WTC11 (cell line): ENCODE measurements around the gene MCUR1. TPM values are rescaled to one million over a fixed set of nuclear protein-coding genes. Genes with fewer than 3 reads are reported as not detected.

Experiments
- ATAC-seq: fragments of 200-7000 bp; cut with Tn5 transposase; 2 replicates; pipeline ENCODE4 v1.10.0; 2021; ENCODE audit warnings: mild to moderate bottlenecking, moderate library complexity
- CTCF ChIA-PET: fragments of 300-600 bp; sonication (Branson Sonifier 250); formaldehyde crosslinking; loops from one replicate; lab custom pipeline; 2021; ENCODE audit warnings: antibody characterized with exemption; lab: Charles Lee
- POLR2A ChIA-PET: fragments of 350-600 bp; sonication (Branson Sonifier 250); formaldehyde crosslinking; loops from one replicate; lab custom pipeline; 2021; ENCODE audit warnings: antibody characterized with exemption; lab: Charles Lee
- DNase-seq: peaks from one replicate; pipeline ENCODE4 v3.0.0; 2021; ENCODE audit warnings: low spot score
- H3K27ac Mint-ChIP-seq: 2 replicates; pipeline ENCODE4 v1.8.0; 2021; ENCODE audit warnings: mixed read lengths
- H3K27me3 Mint-ChIP-seq: 2 replicates; pipeline ENCODE4 v1.8.0; 2021; ENCODE audit warnings: low read depth, mild to moderate bottlenecking, moderate library complexity, mixed read lengths
- H3K36me3 Mint-ChIP-seq: 2 replicates; pipeline ENCODE4 v1.8.0; 2021; ENCODE audit warnings: mixed read lengths
- H3K4me1 Mint-ChIP-seq: 2 replicates; pipeline ENCODE4 v1.8.0; 2022; ENCODE audit warnings: mixed read lengths
- H3K4me3 Mint-ChIP-seq: 2 replicates; pipeline ENCODE4 v1.8.0; 2021; ENCODE audit warnings: mild to moderate bottlenecking, moderate library complexity, mixed read lengths
- H3K9me3 Mint-ChIP-seq: 2 replicates; pipeline ENCODE4 v1.8.0; 2021; ENCODE audit warnings: mixed read lengths
- ATF6 ChIP-seq: sonication (generic); formaldehyde crosslinking; IDR thresholded peaks from 2 replicates; pipeline ENCODE4 v1.8.1; 2023; ENCODE audit warnings: mild to moderate bottlenecking, missing genetic modification reagents
- CBFB ChIP-seq: sonication (generic); formaldehyde crosslinking; IDR thresholded peaks from 2 replicates; pipeline ENCODE4 v1.8.1; 2022; ENCODE audit warnings: mild to moderate bottlenecking, low read depth, missing genetic modification reagents
- CDX4 ChIP-seq: fragments of 250-450 bp; sonication (Bioruptor Pico); IDR thresholded peaks from 2 replicates; pipeline ENCODE4 v1.9.0; 2021; ENCODE audit warnings: moderate library complexity, mild to moderate bottlenecking, inconsistent platforms, borderline replicate concordance
- CTCF ChIP-seq: fragments of 200-600 bp; IDR thresholded peaks from 2 replicates; pipeline ENCODE4 v1.8.0; 2022; ENCODE audit warnings: antibody characterized with exemption
- FOXJ3 ChIP-seq: sonication (generic); formaldehyde crosslinking; IDR thresholded peaks from 2 replicates; pipeline ENCODE4 v1.9.0; 2021; ENCODE audit warnings: missing genetic modification reagents, mild to moderate bottlenecking, borderline replicate concordance
- FOXK1 ChIP-seq: sonication (generic); formaldehyde crosslinking; IDR thresholded peaks from 2 replicates; pipeline ENCODE4 v1.8.0; 2022; ENCODE audit warnings: mild to moderate bottlenecking, moderate library complexity, missing genetic modification reagents
- FOXP1 ChIP-seq: sonication (generic); formaldehyde crosslinking; IDR thresholded peaks from 2 replicates; pipeline ENCODE4 v1.8.0; 2022; ENCODE audit warnings: missing genetic modification reagents, mild to moderate bottlenecking, moderate library complexity, borderline replicate concordance
- GTF2I ChIP-seq: fragments of 250-450 bp; sonication (Bioruptor Pico); conservative IDR thresholded peaks from 2 replicates; pipeline ENCODE4 v1.4.0; 2021; ENCODE audit warnings: mild to moderate bottlenecking
- MLX ChIP-seq: sonication (generic); formaldehyde crosslinking; IDR thresholded peaks from 2 replicates; pipeline ENCODE4 v1.8.1; 2023; ENCODE audit warnings: mild to moderate bottlenecking, missing genetic modification reagents, moderate library complexity
- NFATC4 ChIP-seq: fragments of 250-450 bp; sonication (Bioruptor Pico); IDR thresholded peaks from 2 replicates; pipeline ENCODE4 v1.9.0; 2021; ENCODE audit warnings: mild to moderate bottlenecking
- NFE2L1 ChIP-seq: sonication (generic); formaldehyde crosslinking; IDR thresholded peaks from 2 replicates; pipeline ENCODE4 v1.8.1; 2023; ENCODE audit warnings: missing genetic modification reagents
- NR3C1 ChIP-seq: sonication (generic); formaldehyde crosslinking; conservative IDR thresholded peaks from 2 replicates; pipeline ENCODE4 v1.8.1; 2023; ENCODE audit warnings: low read depth, mild to moderate bottlenecking, missing genetic modification reagents
- PRRX2 ChIP-seq: fragments of 250-450 bp; sonication (Bioruptor Pico); IDR thresholded peaks from 2 replicates; pipeline ENCODE4 v1.8.0; 2021; ENCODE audit warnings: mild to moderate bottlenecking
- SOX15 ChIP-seq: fragments of 250-450 bp; sonication (Bioruptor Pico); IDR thresholded peaks from 2 replicates; pipeline ENCODE4 v1.9.0; 2021; ENCODE audit warnings: mild to moderate bottlenecking
- TP53 ChIP-seq: sonication (generic); formaldehyde crosslinking; IDR thresholded peaks from 2 replicates; pipeline ENCODE4 v1.8.1; 2023; ENCODE audit warnings: mild to moderate bottlenecking, missing genetic modification reagents
- USF2 ChIP-seq: sonication (generic); formaldehyde crosslinking; IDR thresholded peaks from 2 replicates; pipeline ENCODE4 v1.8.1; 2023; ENCODE audit warnings: mild to moderate bottlenecking, missing genetic modification reagents, moderate library complexity
- ZBTB21 ChIP-seq: sonication (generic); formaldehyde crosslinking; IDR thresholded peaks from 2 replicates; pipeline ENCODE4 v1.8.1; 2023; ENCODE audit warnings: mild to moderate bottlenecking, missing genetic modification reagents, borderline replicate concordance
- ZNF232 ChIP-seq: sonication (generic); formaldehyde crosslinking; IDR thresholded peaks from 2 replicates; pipeline ENCODE4 v1.8.0; 2022; ENCODE audit warnings: mild to moderate bottlenecking, missing genetic modification reagents
- ZNF317 ChIP-seq: sonication (generic); formaldehyde crosslinking; IDR thresholded peaks from 2 replicates; pipeline ENCODE4 v1.8.1; 2023; ENCODE audit warnings: low read depth, mild to moderate bottlenecking, moderate library complexity, missing genetic modification reagents, borderline replicate concordance
- ZNF423 ChIP-seq: fragments of 250-450 bp; sonication (Bioruptor Pico); IDR thresholded peaks from 2 replicates; pipeline ENCODE4 v2.1.2; 2022; ENCODE audit warnings: mild to moderate bottlenecking, moderate library complexity
- ZSCAN18 ChIP-seq: fragments of 250-450 bp; sonication (Bioruptor Pico); IDR thresholded peaks from 2 replicates; pipeline ENCODE4 v2.1.2; 2022; ENCODE audit warnings: mild to moderate bottlenecking, moderate library complexity
- total RNA-seq: library from RNA; stranded (reverse); gene quantifications from 3 replicates; pipeline ENCODE4 v1.2.3, GENCODE V29; 2021
- TF ChIP-seq, protein P1 (sequence below): sonication (generic); formaldehyde crosslinking; IDR thresholded peaks from 2 replicates; pipeline ENCODE4 v1.8.0; 2022; ENCODE audit warnings: mild to moderate bottlenecking, missing genetic modification reagents

MCUR1 gene
- total RNA-seq, 1 experiment from 2014 or later: 28.1 TPM

DNA sequence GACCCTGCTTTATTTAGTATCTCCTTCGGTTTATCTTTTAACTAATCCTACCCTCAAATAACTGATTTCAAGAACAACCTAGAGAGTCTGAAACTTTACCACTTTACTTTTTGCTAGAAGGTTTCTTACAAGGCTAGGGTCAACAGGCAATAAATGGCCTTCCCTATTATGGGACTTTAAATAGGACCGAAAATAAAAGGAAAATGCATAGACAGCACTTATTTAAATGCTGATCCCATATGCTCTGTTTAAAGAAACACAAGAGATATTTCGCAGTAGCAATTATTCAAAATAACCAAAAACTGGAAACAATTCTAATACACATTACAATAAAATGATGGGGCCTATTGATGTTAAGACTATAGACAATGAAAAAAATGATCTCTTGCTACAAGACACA is 13.7 kb downstream of the MCUR1 start:
- CTCF ChIA-PET: no interaction called here
- peaks cover 42% of the 10 kb centered on the region for H3K36me3 Mint-ChIP-seq
- DNase-seq (no peak), ATAC-seq (no peak)
- H3K27me3 Mint-ChIP-seq: no peaks in the 10 kb centered on the region
- no peak overlapping the region for H3K27ac Mint-ChIP-seq
- H3K4me1 Mint-ChIP-seq: no peaks in the 10 kb centered on the region
- no peak for TF ChIP-seq ZSCAN18 (CRISPR knock-in tag)
- TF ChIP-seq ZBTB21 (CRISPR knock-in tag): no peak
- TF ChIP-seq ZNF317 (CRISPR knock-in tag): no peak
- POLR2A ChIA-PET: no interaction called here
- no peak overlapping the region for H3K4me3 Mint-ChIP-seq
- H3K9me3 Mint-ChIP-seq: no peaks in the 10 kb centered on the region

- CTCF ChIA-PET: interaction anchor here (1.5 kb wide), 1 partner anchor 249 kb away, joined by 3 read pairs; no protein-coding TSS in a partner anchor
- 0 out of 2 replicates have a peak, but pooled peaks cover 3% of the 10 kb centered on the region for H3K4me1 Mint-ChIP-seq
- TF ChIP-seq TP53 (CRISPR knock-in tag) (no peak), SOX15 (no peak), FOXP1 (CRISPR knock-in tag) (no peak), NFE2L1 (CRISPR knock-in tag) (no peak)
- H3K9me3 Mint-ChIP-seq: no peaks in the 10 kb centered on the region
- H3K27ac Mint-ChIP-seq: no peak overlapping the region
- peaks cover 33% of the 10 kb centered on the region for H3K36me3 Mint-ChIP-seq
- POLR2A ChIA-PET: no interaction called here
- ATAC-seq (no peak), DNase-seq (no peak)
- no peaks in the 10 kb centered on the region for H3K27me3 Mint-ChIP-seq
- H3K4me3 Mint-ChIP-seq: no peak overlapping the region
Measured at GRCh38 chr6:13796781-13797180, 17.6 kb downstream of the MCUR1 start.

GRCh38 chr6:13795041-13795750 is 19.2 kb downstream of the MCUR1 start:
- H3K36me3 Mint-ChIP-seq: peaks cover 31% of the 10 kb centered on the region
- ChIA-PET CTCF (interaction anchor here (0.6 to 1.5 kb wide), 9 partner anchors 8 to 251 kb away, joined by 3 to 4 read pairs (median 3); no protein-coding TSS in a partner anchor), POLR2A (no interaction called here)
- TF ChIP-seq CTCF (peak; percentile 81), ZNF232 (no peak), PRRX2 (CRISPR knock-in tag) (no peak), GTF2I (CRISPR knock-in tag) (peak; percentile 88), MLX (CRISPR knock-in tag) (no peak), ZNF423 (no peak), FOXK1 (CRISPR knock-in tag) (no peak)
- no peaks in the 10 kb centered on the region for H3K27me3 Mint-ChIP-seq
- 0 out of 2 replicates have a peak, but pooled peaks cover 3% of the 10 kb centered on the region for H3K4me1 Mint-ChIP-seq
- DNase-seq (peak; percentile 84), ATAC-seq (peak; percentile 91)
- H3K27ac Mint-ChIP-seq: no peak overlapping the region
- H3K4me3 Mint-ChIP-seq: no peak overlapping the region
- peaks cover 6% of the 10 kb centered on the region; the same call in 1 of the 2 replicates for H3K9me3 Mint-ChIP-seq

DNA sequence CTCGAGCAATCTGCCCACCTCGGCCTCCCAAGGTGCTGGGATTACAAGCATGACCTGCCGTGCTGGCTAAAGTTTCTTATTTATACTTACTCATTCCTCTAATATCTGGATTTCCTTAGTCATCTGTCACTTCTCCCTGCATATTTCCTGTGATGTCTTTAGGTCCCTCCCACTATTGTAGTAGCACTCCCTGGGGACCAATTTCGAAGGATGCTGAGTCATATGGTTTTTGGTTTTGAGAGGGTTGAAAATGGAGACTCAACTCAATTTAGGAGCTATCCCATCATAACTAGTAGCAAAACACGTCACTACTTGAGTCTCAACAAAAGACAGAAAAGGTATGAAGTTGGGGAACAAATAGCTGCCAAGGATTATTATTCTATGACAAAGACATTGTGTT is 20.2 kb downstream of the MCUR1 start:
- POLR2A ChIA-PET: no interaction called here
- Mint-ChIP-seq H3K9me3 (peaks cover 6% of the 10 kb centered on the region), H3K4me3 (no peak overlapping the region), H3K4me1 (peaks cover 8% of the 10 kb centered on the region; the same call in 1 of the 2 replicates), H3K36me3 (peaks cover 37% of the 10 kb centered on the region), H3K27me3 (no peaks in the 10 kb centered on the region), H3K27ac (no peak overlapping the region)
- DNase-seq: no peak
- CTCF ChIA-PET: interaction anchor here (0.6 to 1.1 kb wide), 4 partner anchors 19 to 35 kb away, joined by 3 read pairs; no protein-coding TSS in a partner anchor
- ATAC-seq: no peak
- TF ChIP-seq FOXJ3 (CRISPR knock-in tag) (no peak), CBFB (CRISPR knock-in tag) (no peak), USF2 (no peak), NR3C1 (CRISPR knock-in tag) (no peak), NFATC4 (CRISPR knock-in tag) (no peak), ATF6 (CRISPR knock-in tag) (no peak), PRRX2 (CRISPR knock-in tag) (no peak), CDX4 (CRISPR knock-in tag) (no peak)
- TF ChIP-seq, protein P1, sequence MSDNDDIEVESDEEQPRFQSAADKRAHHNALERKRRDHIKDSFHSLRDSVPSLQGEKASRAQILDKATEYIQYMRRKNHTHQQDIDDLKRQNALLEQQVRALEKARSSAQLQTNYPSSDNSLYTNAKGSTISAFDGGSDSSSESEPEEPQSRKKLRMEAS (CRISPR knock-in tag): no peak
